ENCODE data around the gene RHCG. TPM values are rescaled to one million over a fixed set of nuclear protein-coding genes. Genes with fewer than 3 reads are reported as not detected.

Gene RHCG
- total RNA-seq (2016; rRNA removed; fragmentation: Illumina TruSeq; extraction: Trizol) (not detected in 2 replicates), polyA plus RNA-seq (2011; rRNA removed) (not detected in 2 replicates), polyA minus RNA-seq (2011; rRNA and poly(A)+ RNA removed; ENCODE audit: low replicate concordance) (0.33 TPM in 1 of 2 replicates, not detected in the other), Bru-seq, nascent RNA (not detected), BruChase-seq, experiment 1, labeled RNA remaining after a 6-hour chase (not detected), BruChase-seq, experiment 2, labeled RNA remaining after a 2-hour chase (not detected)
- not detected in 2 replicates for total RNA-seq (2016; cell fraction: cytosol; rRNA removed; fragmentation: Illumina TruSeq; extraction: Trizol; ENCODE audit: low read depth)
- not detected in 2 replicates for total RNA-seq (2016; cell fraction: insoluble cytoplasmic fraction; rRNA removed; fragmentation: Illumina TruSeq; extraction: Trizol)
- total RNA-seq (2016; cell fraction: membrane; rRNA removed; fragmentation: Illumina TruSeq; extraction: Trizol), result not detected in 2 replicates
- total RNA-seq (2016; cell fraction: nucleus; rRNA removed; fragmentation: Illumina TruSeq; extraction: Trizol), result not detected in 2 replicates
- polyA plus RNA-seq (2011; cell fraction: cytosol; rRNA removed), result not detected in 2 replicates
- not detected in 2 replicates for polyA plus RNA-seq (2011; cell fraction: nucleus; rRNA removed)
- polyA plus RNA-seq (2012), result not detected in 2 replicates
- not detected in 2 replicates for polyA plus RNA-seq (2016; cell fraction: cytosol; fragmentation: Illumina TruSeq; extraction: Trizol; ENCODE audit: low read depth)
- polyA plus RNA-seq (2016; cell fraction: insoluble cytoplasmic fraction; fragmentation: Illumina TruSeq; extraction: Trizol; ENCODE audit: low read depth), result not detected in 2 replicates
- not detected in 2 replicates for polyA plus RNA-seq (2016; cell fraction: membrane; fragmentation: Illumina TruSeq; extraction: Trizol; ENCODE audit: low read depth)
- not detected in 2 replicates for polyA plus RNA-seq (2016; cell fraction: nucleus; fragmentation: Illumina TruSeq; extraction: Trizol; ENCODE audit: insufficient read depth, low read depth)
- polyA minus RNA-seq (2011; cell fraction: cytosol; rRNA and poly(A)+ RNA removed), result not detected in 2 replicates
- not detected in 2 replicates for polyA minus RNA-seq (2011; cell fraction: nucleus; rRNA and poly(A)+ RNA removed)
- long read RNA-seq, experiment 1, result 0 reads
- long read RNA-seq, experiment 2, result 0 reads

DNA sequence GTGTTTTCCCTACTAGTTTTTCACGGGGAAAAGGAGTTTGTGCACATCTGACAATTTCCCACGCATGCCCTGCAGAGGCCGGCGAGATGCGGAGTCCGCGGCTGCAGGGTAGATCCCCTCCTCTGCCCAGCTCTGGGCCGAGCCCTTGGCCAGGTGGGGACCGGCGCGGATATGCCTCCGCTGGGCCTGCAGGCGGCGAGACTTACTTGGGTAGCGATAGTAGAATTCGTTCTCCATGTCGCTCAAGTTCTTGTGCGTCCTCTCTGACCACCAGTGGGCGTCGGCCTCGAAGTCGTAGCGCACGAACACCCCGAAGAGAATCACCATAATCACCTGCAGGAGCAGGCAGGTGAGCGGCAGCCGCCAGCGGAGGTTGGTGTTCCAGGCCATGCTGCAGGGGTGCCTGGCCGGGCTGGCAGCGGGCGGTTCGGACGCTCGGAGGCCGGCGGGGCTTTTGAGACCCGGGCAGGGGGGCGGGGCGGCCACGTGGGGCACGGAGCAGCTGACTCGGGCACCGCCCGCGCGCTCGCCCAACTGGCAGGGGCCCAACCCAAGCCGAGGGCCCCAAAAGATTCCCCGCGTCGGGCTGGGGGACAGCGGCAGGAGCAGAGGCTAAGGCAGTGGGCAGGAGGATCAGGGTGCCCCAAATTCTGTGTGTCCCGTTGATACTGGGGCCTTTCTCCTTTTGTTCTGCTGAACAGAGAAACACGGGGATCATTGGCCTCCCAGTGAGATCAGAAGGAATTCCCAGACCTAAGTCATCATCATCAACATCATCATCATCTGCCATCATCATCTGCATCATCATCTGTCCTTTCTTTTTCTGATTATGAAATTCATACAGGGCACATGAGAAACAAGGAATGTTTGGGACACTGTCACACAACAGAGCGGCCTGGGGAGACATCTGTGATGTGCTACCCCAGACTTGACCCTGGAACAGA is at the start of gene RHCG:
TSS of gene RHCG (minus strand) at position 429 of the 944 bp plus-strand sequence. CDS start at position 390, 39 bp downstream.
- intact Hi-C loops (cut with micrococcal nuclease; ENCODE audit: unreplicated experiment), result loop anchor here (2.0 to 10.0 kb wide), 2 partner anchors 58 to 178 kb away; partner anchors contain the start of gene PLIN1
- Histone ChIP-seq H4K20me1 (ENCODE audit: insufficient read depth, low read length) (no peaks in the 10 kb centered on the region), H3K4me3 (replicated peaks in 1 of 3; ENCODE audit: insufficient read depth in 1 of 3, low read depth in 2 of 3, low read length in 3 of 3) (peak within 1 kb of the TSS; percentile 45 to 67 (median 52); a peak in 4 of 6 replicates), H3K9ac (ENCODE audit: insufficient read depth, low read depth, low read length) (0 out of 2 replicates have a peak within 1 kb of the TSS, but pooled peaks have one; percentile 23), H2AFZ (ENCODE audit: low read length) (no peak within 1 kb of the TSS), H3K27me3 (ENCODE audit: control insufficient read depth in 1 of 2, insufficient read depth in 2 of 2, low read length in 2 of 2) (peaks cover 6 to 44% of the 10 kb centered on the region in 2 experiments; a peak in 3 of 5 replicates), H3K27ac (ENCODE audit: extremely low read length, insufficient read depth, low read length) (no peak within 1 kb of the TSS), H3K36me3 (replicated peaks in 1 of 2; ENCODE audit: control insufficient read depth in 1 of 2, insufficient read depth in 2 of 2, low read length in 2 of 2) (no peaks in the 10 kb centered on the region), H3K9me3 (ENCODE audit: low read length) (no peaks in the 10 kb centered on the region), H3K4me1 (ENCODE audit: insufficient read depth, low read length) (no peaks in the 10 kb centered on the region; the same call in 1 of the 2 replicates), H3K79me2 (ENCODE audit: insufficient read depth, low read length) (no peaks in the 10 kb centered on the region), H3K4me2 (ENCODE audit: low read depth, low read length) (peak within 1 kb of the TSS; percentile 84)
- FAIRE-seq, result peak; percentile 46
- ChIA-PET CTCF (ENCODE audit: low intra/inter-chr PET ratio, low total read pairs) (interaction anchor here (1.3 kb wide), 1 partner anchor 60 kb away, joined by 8 read pairs; no protein-coding TSS in a partner anchor), POLR2A (no interaction called here)
- WGBS (ENCODE audit: low lambda C conversion rate), result 10% methylated on average over 22 of the region's 55 CpGs
- in situ Hi-C loops (cut with HindIII; ENCODE audit: extremely low pct_ligation_motif_present, low pct_unique_long_range_greater_than_20kb), result loop anchor here (5.0 kb wide), 1 partner anchor 56 kb away; no protein-coding TSS in a partner anchor
- peak; percentile 93 for ATAC-seq
- no TSS peak for BruUV-seq (replicated peaks)
- DNase-seq (ENCODE audit: low spot score), result peak; percentile 69
- no peak for TF ChIP-seq NAIF1 (CRISPR knock-in tag; IDR thresholded peaks at IDR 0.05; ENCODE audit: borderline replicate concordance)
- 0 out of 2 replicates have a peak, but pooled peaks have one; percentile 23 for TF ChIP-seq AHR (CRISPR knock-in tag; IDR thresholded peaks at IDR 0.05)
- TF ChIP-seq ZNF337 (CRISPR knock-in tag; IDR thresholded peaks at IDR 0.05; ENCODE audit: borderline replicate concordance, low read depth), result no peak
- no peak for TF ChIP-seq ZNF160 (CRISPR knock-in tag; IDR thresholded peaks at IDR 0.05)
- peak; percentile 40; the same call in 1 of the 2 replicates for TF ChIP-seq KDM2A (CRISPR knock-in tag; IDR thresholded peaks at IDR 0.05; ENCODE audit: borderline replicate concordance, low read depth)
- TF ChIP-seq TBP (CRISPR knock-in tag; IDR thresholded peaks at IDR 0.05), result no peak
- no peak for TF ChIP-seq CBX1 (IDR thresholded peaks at IDR 0.05; ENCODE audit: low read depth)
- 0 out of 2 replicates have a peak, but pooled peaks have one; percentile 40 for TF ChIP-seq KDM5B (CRISPR knock-in tag; IDR thresholded peaks at IDR 0.05; ENCODE audit: borderline replicate concordance)
- no peak for TF ChIP-seq JUND (CRISPR knock-in tag; IDR thresholded peaks at IDR 0.05)
- TF ChIP-seq STAG1 (CRISPR knock-in tag; IDR thresholded peaks at IDR 0.05), result peak; percentile 53
- TF ChIP-seq, protein P1, sequence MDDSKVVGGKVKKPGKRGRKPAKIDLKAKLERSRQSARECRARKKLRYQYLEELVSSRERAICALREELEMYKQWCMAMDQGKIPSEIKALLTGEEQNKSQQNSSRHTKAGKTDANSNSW (CRISPR knock-in tag; IDR thresholded peaks at IDR 0.05; ENCODE audit: borderline replicate concordance), result no peak
- TF ChIP-seq, protein P2, sequence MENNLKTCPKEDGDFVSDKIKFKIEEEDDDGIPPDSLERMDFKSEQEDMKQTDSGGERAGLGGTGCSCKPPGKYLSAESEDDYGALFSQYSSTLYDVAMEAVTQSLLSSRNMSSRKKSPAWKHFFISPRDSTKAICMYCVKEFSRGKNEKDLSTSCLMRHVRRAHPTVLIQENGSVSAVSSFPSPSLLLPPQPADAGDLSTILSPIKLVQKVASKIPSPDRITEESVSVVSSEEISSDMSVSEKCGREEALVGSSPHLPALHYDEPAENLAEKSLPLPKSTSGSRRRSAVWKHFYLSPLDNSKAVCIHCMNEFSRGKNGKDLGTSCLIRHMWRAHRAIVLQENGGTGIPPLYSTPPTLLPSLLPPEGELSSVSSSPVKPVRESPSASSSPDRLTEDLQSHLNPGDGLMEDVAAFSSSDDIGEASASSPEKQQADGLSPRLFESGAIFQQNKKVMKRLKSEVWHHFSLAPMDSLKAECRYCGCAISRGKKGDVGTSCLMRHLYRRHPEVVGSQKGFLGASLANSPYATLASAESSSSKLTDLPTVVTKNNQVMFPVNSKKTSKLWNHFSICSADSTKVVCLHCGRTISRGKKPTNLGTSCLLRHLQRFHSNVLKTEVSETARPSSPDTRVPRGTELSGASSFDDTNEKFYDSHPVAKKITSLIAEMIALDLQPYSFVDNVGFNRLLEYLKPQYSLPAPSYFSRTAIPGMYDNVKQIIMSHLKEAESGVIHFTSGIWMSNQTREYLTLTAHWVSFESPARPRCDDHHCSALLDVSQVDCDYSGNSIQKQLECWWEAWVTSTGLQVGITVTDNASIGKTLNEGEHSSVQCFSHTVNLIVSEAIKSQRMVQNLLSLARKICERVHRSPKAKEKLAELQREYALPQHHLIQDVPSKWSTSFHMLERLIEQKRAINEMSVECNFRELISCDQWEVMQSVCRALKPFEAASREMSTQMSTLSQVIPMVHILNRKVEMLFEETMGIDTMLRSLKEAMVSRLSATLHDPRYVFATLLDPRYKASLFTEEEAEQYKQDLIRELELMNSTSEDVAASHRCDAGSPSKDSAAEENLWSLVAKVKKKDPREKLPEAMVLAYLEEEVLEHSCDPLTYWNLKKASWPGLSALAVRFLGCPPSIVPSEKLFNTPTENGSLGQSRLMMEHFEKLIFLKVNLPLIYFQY (CRISPR knock-in tag; IDR thresholded peaks at IDR 0.05; ENCODE audit: borderline replicate concordance), result 0 out of 2 replicates have a peak, but pooled peaks have one; percentile 39
- peak; percentile 38; the same call in 1 of the 2 replicates for TF ChIP-seq HOXA3 (CRISPR knock-in tag; IDR thresholded peaks at IDR 0.05)
